ENCODE measurements around the gene MEI1.

The MEI1 gene

DNA sequence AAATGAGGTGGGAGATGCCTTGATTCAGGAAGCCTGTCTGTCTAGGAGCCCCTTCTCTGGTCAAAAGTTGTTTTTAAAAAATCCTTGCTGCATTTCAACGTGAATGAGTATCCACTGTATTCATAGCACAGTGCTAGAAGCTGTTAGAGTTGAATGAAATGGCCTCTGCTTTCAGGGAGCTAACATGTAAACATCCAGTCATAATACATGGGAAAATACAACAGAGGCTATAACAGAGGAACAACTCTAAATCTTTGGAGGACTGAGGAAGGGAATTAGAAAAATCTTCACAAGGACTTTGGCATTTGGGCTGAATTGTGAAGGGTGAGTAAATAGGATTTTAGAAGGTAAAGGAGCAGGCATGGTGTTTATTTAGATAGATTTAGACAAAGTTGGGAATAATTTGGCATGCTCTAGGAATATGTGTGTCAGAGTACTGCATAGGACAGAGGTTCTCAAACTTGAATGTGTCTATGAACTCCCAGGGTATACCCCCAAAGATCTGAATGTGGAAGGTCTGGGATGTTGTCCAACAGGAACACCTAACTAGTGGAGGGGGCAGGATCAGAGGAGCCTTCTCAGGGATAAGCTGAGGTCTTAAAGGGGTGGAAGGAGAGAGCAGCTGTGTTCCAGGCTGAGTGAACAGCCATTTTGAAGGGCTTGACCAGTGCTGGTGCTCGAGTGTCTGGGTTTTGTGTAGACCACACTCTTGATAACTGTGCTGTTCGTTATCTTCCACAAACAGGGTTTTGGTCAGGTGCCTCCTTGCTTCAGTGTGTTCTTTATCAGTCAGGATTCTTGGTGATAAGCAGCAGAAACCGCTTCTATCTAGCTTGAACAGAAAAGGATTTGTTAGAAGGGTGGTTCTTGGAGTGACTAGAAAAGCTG, 146.3 kb downstream of the MEI1 start:
- DNase-seq = no peak

DNA sequence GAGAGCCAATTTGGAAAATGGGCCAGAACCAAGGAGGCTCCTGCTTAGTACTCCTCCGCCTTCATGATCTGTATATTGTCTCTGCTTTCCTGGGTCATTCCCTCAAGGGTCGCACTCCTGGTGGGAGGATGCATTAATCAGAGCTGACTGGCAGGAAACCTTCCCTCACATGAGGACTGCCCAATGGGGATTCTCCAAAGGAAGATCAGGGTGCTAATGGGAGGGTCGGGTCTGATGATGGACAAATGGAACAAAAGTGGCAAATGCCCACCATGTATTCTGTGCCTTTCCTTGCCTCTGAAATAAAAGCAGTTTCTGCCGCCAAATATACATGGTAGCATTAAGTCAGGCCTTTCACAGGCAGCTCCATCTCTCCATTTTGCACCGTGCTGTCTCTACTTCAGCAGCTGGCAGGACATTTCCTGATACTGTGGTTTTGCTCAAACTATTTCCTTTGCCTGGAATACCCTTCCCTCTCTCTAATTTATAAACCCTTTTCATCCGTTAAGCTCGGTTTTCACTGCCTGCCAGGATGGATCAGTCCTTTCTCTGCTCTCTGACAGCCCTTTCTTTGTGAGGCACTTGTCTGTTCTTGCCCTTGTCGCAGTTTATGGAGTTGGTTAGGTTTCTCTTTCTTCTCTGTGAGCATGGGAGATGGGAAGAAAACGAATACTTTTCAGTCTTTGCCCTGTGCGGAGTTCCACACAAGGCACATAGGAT, 147.1 kb downstream of the MEI1 start:
- no peak for DNase-seq

DNA sequence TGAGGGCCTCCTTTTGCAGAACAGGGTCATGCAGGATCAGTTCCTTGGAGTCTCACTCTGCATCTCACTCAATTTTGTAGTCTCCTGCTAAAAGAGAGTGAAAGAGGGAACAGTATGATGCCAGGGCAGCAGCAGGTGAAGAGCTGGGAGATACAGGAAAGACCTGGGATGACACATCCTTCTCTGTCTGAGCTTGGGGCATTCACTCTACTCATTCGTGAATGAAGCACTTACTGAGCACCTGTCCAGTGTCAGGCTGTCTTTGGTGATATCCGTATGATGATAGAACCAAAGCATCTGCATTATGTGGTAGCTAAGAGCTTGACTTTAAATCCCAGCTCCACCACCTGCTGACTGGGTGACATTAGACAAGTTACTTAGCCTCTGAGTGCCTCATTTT, 148.0 kb downstream of the MEI1 start:
- no peak for DNase-seq

DNA sequence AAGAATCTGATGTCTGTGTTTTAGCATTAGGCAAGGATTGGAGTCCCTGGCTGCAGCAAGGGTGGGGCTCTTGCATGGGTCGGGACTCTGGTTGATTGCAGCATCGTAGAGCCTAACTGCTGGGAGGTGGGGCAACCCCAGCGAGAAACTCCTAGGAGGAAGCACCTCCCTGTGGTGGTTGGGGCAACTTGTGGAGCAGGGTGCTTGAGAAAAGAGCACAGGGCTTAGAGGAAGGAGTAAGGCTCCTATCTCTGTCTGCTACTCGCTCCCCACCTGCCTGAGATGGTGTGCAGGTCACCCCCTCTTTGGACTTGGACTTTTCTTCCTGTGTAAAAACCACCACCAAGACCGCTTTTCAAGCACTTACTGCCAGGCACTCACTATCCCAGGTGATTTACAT, 149.2 kb downstream of the MEI1 start:
- no peak for DNase-seq

Data from DMS79 treated with DMSO at 0.1 percent for 48 hours (cell line).